Dedifferentiated amniotic fluid mesenchymal stem cell (primary cell): ENCODE measurements around the gene MAPKAP1.

Experiments used
- DNase-seq: peaks from one replicate; pipeline ENCODE4 v3.0.0-alpha.2; 2016; ENCODE audit errors: extremely low spot score

Gene MAPKAP1

GRCh38 chr9:125706651-125707471 lies at the start of gene MAPKAP1:
MAPKAP1 (minus strand) TSS chr9:125707208; CDS start chr9:125672574, 34,634 bp downstream.
- peak; percentile 96 for DNase-seq

GRCh38 chr9:125756518-125756917 lies 49.5 kb upstream of the MAPKAP1 start:
- no peak for DNase-seq

GRCh38 chr9:125755340-125755739 lies 48.3 kb upstream of the MAPKAP1 start:
- no peak for DNase-seq

GRCh38 chr9:125754096-125754495 lies 47.1 kb upstream of the MAPKAP1 start:
- no peak for DNase-seq

- no peak for DNase-seq
Measured at GRCh38 chr9:125752070-125752628, 45.1 kb upstream of the MAPKAP1 start.

GRCh38 chr9:125750627-125751011 lies 43.6 kb upstream of the MAPKAP1 start:
- DNase-seq = no peak

GRCh38 chr9:125749951-125750626 lies 43.1 kb upstream of the MAPKAP1 start:
- peak; percentile 21 for DNase-seq

- no peak for DNase-seq
Measured at GRCh38 chr9:125749287-125749935, 42.4 kb upstream of the MAPKAP1 start.

GRCh38 chr9:125748446-125749099 lies 41.6 kb upstream of the MAPKAP1 start:
- no peak for DNase-seq

- no peak for DNase-seq
Measured at GRCh38 chr9:125747765-125748445, 40.9 kb upstream of the MAPKAP1 start.

- no peak for DNase-seq
Measured at GRCh38 chr9:125747053-125747764, 40.2 kb upstream of the MAPKAP1 start, which contains the start of gene PBX3. PBX3 (plus strand) TSS chr9:125747373.

- DNase-seq = no peak
Measured at GRCh38 chr9:125746774-125747052, 39.7 kb upstream of the MAPKAP1 start.

- peak; percentile 76 for DNase-seq
Measured at GRCh38 chr9:125746017-125746773, 39.2 kb upstream of the MAPKAP1 start.

- DNase-seq = no peak
Measured at GRCh38 chr9:125745682-125746016, 38.6 kb upstream of the MAPKAP1 start.

GRCh38 chr9:125745018-125745417 lies 38.0 kb upstream of the MAPKAP1 start:
- DNase-seq = no peak

GRCh38 chr9:125744616-125745015 lies 37.6 kb upstream of the MAPKAP1 start:
- peak; percentile 78 for DNase-seq

GRCh38 chr9:125743682-125744428 lies 36.8 kb upstream of the MAPKAP1 start:
- no peak for DNase-seq

- no peak for DNase-seq
Measured at GRCh38 chr9:125742657-125743056, 35.6 kb upstream of the MAPKAP1 start.

GRCh38 chr9:125739436-125739835 lies 32.4 kb upstream of the MAPKAP1 start:
- DNase-seq = no peak
